HepG2 (cell line): Measurements from ENCODE around the gene SLC23A2. TPM values are rescaled to one million over a fixed set of nuclear protein-coding genes. Genes with fewer than 3 reads are reported as not detected.

Source experiments
- ATAC-seq: fragments of 200-7000 bp; cut with Tn5 transposase; 3 replicates; pipeline ENCODE4 v1.9.1; 2020; ENCODE audit warnings: mild to moderate bottlenecking, moderate library complexity
- BruUV-seq: library from RNA; stranded (reverse); fragments of 400-500 nt; replicated peaks from 2 replicates; lab custom pipeline; 2021; lab: Mats Ljungman, UMichigan
- CTCF ChIA-PET: fragments of 300-600 bp; formaldehyde crosslinking; extraction: SDS; loops from one replicate; lab custom pipeline; 2021; ENCODE audit warnings: low total read pairs, inconsistent platforms, low intra/inter-chr PET ratio; lab: Yijun Ruan, JAX
- POLR2A ChIA-PET: fragments of 350-600 bp; sonication (Branson Sonifier 250); formaldehyde crosslinking; loops from one replicate; lab custom pipeline; 2020; ENCODE audit warnings: antibody characterized with exemption, inconsistent platforms; lab: Yijun Ruan, JAX
- DNase-seq: peaks from one replicate; pipeline ENCODE4 v3.0.0-alpha.2; 2015; ENCODE audit warnings: low spot score
- FAIRE-seq: peaks from 3 replicates; lab custom pipeline; 2011; peaks lifted over from hg19 to GRCh38; lab: Jason Lieb, UNC
- H2AFZ ChIP-seq: one replicate; pipeline ENCODE4 v1.6.1; 2011; ENCODE audit warnings: low read length, inconsistent platforms
- H3K27ac ChIP-seq: fragments of 300-600 bp; 3 replicates; pipeline ENCODE4 v1.8.0; 2011; ENCODE audit warnings: mixed run types, mild to moderate bottlenecking, mixed read lengths, low read length, inconsistent platforms; ENCODE audit not compliant: insufficient read depth; ENCODE audit errors: extremely low read length
- H3K27me3 ChIP-seq, 2 experiments: fragments of 200-600 bp in 1 of 2; 2 replicates in 1 of 2; 3 replicates in 1 of 2; pipeline versions ENCODE4 v1.6.0 to v1.8.0; 2011; ENCODE audit warnings: low read length in 2 of 2, mild to moderate bottlenecking in 2 of 2, moderate library complexity in 2 of 2, inconsistent platforms in 1 of 2; ENCODE audit not compliant: insufficient read depth in 2 of 2, control insufficient read depth in 1 of 2
- H3K36me3 ChIP-seq, 2 experiments: fragments of 200-600 bp in 1 of 2; replicated peaks in 1 of 2; 2 replicates in 1 of 2; 3 replicates in 1 of 2; pipeline versions ENCODE4 v1.5.1 to v1.8.0; 2011; ENCODE audit warnings: low read length in 2 of 2, inconsistent platforms in 1 of 2; ENCODE audit not compliant: insufficient read depth in 2 of 2, control insufficient read depth in 1 of 2
- H3K4me1 ChIP-seq: 2 replicates; pipeline ENCODE4 v1.5.1; 2012; ENCODE audit warnings: low read length, inconsistent platforms; ENCODE audit not compliant: insufficient read depth
- H3K4me2 ChIP-seq: 2 replicates; pipeline ENCODE4 v1.6.0; 2011; ENCODE audit warnings: low read depth, low read length, inconsistent platforms
- H3K4me3 ChIP-seq, 3 experiments: fragments of 200-600 bp in 1 of 3; sonication (generic), shearing (Covaris generic) in 1 of 3; replicated peaks in 1 of 3; 2 replicates each; pipeline ENCODE4 v1.5.1; 2011 to 2016; ENCODE audit warnings: low read length in 3 of 3, inconsistent platforms in 2 of 3, low read depth in 2 of 3, mild to moderate bottlenecking in 2 of 3, control low read depth in 1 of 3, mixed read lengths in 1 of 3; ENCODE audit not compliant: insufficient read depth in 1 of 3
- H3K79me2 ChIP-seq: one replicate; pipeline ENCODE4 v1.6.1; 2011; ENCODE audit warnings: low read length, inconsistent platforms; ENCODE audit not compliant: insufficient read depth
- H3K9ac ChIP-seq: 2 replicates; pipeline ENCODE4 v1.6.0; 2011; ENCODE audit warnings: mild to moderate bottlenecking, low read depth, low read length, inconsistent platforms; ENCODE audit not compliant: insufficient read depth
- H3K9me3 ChIP-seq: 2 replicates; pipeline ENCODE4 v1.5.1; 2012; ENCODE audit warnings: mild to moderate bottlenecking, low read length
- H4K20me1 ChIP-seq: 2 replicates; pipeline ENCODE4 v1.6.0; 2011; ENCODE audit warnings: inconsistent platforms, mild to moderate bottlenecking, low read length, moderate library complexity; ENCODE audit not compliant: insufficient read depth
- AHDC1 ChIP-seq: sonication (generic); formaldehyde crosslinking; IDR thresholded peaks from 2 replicates; pipeline ENCODE4 v1.5.1; 2020; ENCODE audit warnings: mild to moderate bottlenecking, missing genetic modification reagents, borderline replicate concordance
- BCL6 ChIP-seq: IDR thresholded peaks from 2 replicates; pipeline ENCODE4 v1.6.1; 2016; ENCODE audit warnings: missing genetic modification reagents, missing compliant biosample characterization
- FOSL1 ChIP-seq: sonication (generic); formaldehyde crosslinking; IDR thresholded peaks from 2 replicates; pipeline ENCODE4 v1.9.0; 2021; ENCODE audit warnings: missing genetic modification reagents, borderline replicate concordance
- RFXAP ChIP-seq: sonication (generic); formaldehyde crosslinking; IDR thresholded peaks from 2 replicates; pipeline ENCODE4 v1.4.0; 2020; ENCODE audit warnings: missing genetic modification reagents, borderline replicate concordance
- TFE3 ChIP-seq: IDR thresholded peaks from 2 replicates; pipeline ENCODE4 v1.6.1; 2016
- XRCC5 ChIP-seq: fragments of 200-400 bp; formaldehyde crosslinking; optimal IDR thresholded peaks from 2 replicates; pipeline ENCODE3; 2017; ENCODE audit warnings: mild to moderate bottlenecking, low read length
- ZNF512 ChIP-seq: sonication (generic); formaldehyde crosslinking; IDR thresholded peaks from 2 replicates; pipeline ENCODE4 v1.4.0; 2020; ENCODE audit warnings: mild to moderate bottlenecking, missing genetic modification reagents
- ZNF768 ChIP-seq: sonication (generic); formaldehyde crosslinking; IDR thresholded peaks from 2 replicates; pipeline ENCODE4 v1.4.0; 2020; ENCODE audit warnings: missing genetic modification reagents
- ZNF773 ChIP-seq: sonication (generic); formaldehyde crosslinking; IDR thresholded peaks from 2 replicates; pipeline ENCODE4 v1.4.0; 2020; ENCODE audit warnings: missing genetic modification reagents, borderline replicate concordance
- WGBS: methylation state at CpG from one replicate; pipeline ENCODE4 v1.1.6; 2017; ENCODE audit warnings: low lambda C conversion rate; 5-methylcytosine and 5-hydroxymethylcytosine counted together
- in situ Hi-C: cut with HindIII; loops from 2 replicates; pipeline ENCODE4 v1.10.0; 2017; ENCODE audit warnings: low pct_unique_long_range_greater_than_20kb; ENCODE audit not compliant: extremely low pct_ligation_motif_present
- intact Hi-C: fragments of 100-400 bp; cut with micrococcal nuclease; formaldehyde crosslinking; loops from one replicate; pipeline ENCODE4 v1.10.0; 2022; ENCODE audit not compliant: unreplicated experiment
- polyA plus RNA-seq, 8 experiments: library from polyadenylated mRNA; depleted of rRNA in 3 of 8; stranded (reverse) in 7 of 8; unstranded in 1 of 8; fragments of >200 nt; fragmentation: Illumina TruSeq in 4 of 8; extraction: Trizol in 4 of 8; gene quantifications; 2 replicates each; pipeline versions ENCODE4 v1.2.1 to v1.2.3, GENCODE V29; 2011 to 2016; ENCODE audit warnings: low read depth in 4 of 8, missing spikeins in 1 of 8, mixed read lengths in 1 of 8; ENCODE audit not compliant: insufficient read depth in 1 of 8
- total RNA-seq, 5 experiments: library from RNA; depleted of rRNA; stranded (reverse); fragments of >200 nt; fragmentation: Illumina TruSeq; extraction: Trizol; gene quantifications; 2 replicates each; pipeline ENCODE4 v1.2.3, GENCODE V29; 2016; ENCODE audit warnings: low read depth in 1 of 5

Gene SLC23A2
- total and polyA plus RNA-seq, 2 of the 13 experiments (the other 11 are each of a cell fraction or from before 2014, with no cell fraction given): 42.2 to 51.2 TPM

GRCh38 chr20:4864311-4864752, 137.0 kb downstream of the SLC23A2 start:
- Histone ChIP-seq H4K20me1 (no peaks in the 10 kb centered on the region), H3K27me3 (no peaks in the 10 kb centered on the region), H3K4me2 (no peak overlapping the region), H3K27ac (no peak overlapping the region), H3K4me3 (no peak overlapping the region), H3K9me3 (no peaks in the 10 kb centered on the region), H2AFZ (no peak overlapping the region), H3K4me1 (0 out of 2 replicates have a peak, but pooled peaks cover 9% of the 10 kb centered on the region), H3K79me2 (no peaks in the 10 kb centered on the region), H3K36me3 (peaks cover 57 to 92% of the 10 kb centered on the region in 2 experiments), H3K9ac (no peak overlapping the region)
- ChIA-PET CTCF (no interaction called here), POLR2A (no interaction called here)
- DNase-seq (peak; percentile 80), ATAC-seq (peak; percentile 37), FAIRE-seq (peak; percentile 15)
- intact Hi-C loops (no loop called here), in situ Hi-C loops (no loop called here)
- TF ChIP-seq XRCC5 (peak; percentile 16), ZNF773 (CRISPR knock-in tag) (0 out of 2 replicates have a peak, but pooled peaks have one; percentile 18), RFXAP (CRISPR knock-in tag) (peak; percentile 39; the same call in 1 of the 2 replicates), TFE3 (CRISPR knock-in tag) (no peak), BCL6 (CRISPR knock-in tag) (peak; percentile 61; the same call in 1 of the 2 replicates), FOSL1 (CRISPR knock-in tag) (peak; percentile 12; the same call in 1 of the 2 replicates), ZNF768 (0 out of 2 replicates have a peak, but pooled peaks have one; percentile 21), AHDC1 (CRISPR knock-in tag) (no peak), ZNF512 (no peak)
- BruUV-seq: no TSS peak
- 76% methylated on average over 4 of the region's 4 CpGs for whole genome bisulfite sequencing
